WI38 (cell line): ENCODE measurements around the gene SLCO2A1.

Experiments
- H3K4me3 ChIP-seq: 2 replicates; pipeline ENCODE4 v1.5.1; 2011; ENCODE audit warnings: low read depth, mild to moderate bottlenecking, control low read depth, low read length
- TF ChIP-seq, protein P1 (sequence below): IDR thresholded peaks from 2 replicates; pipeline ENCODE4 v1.5.1; 2012; ENCODE audit warnings: low read depth, mild to moderate bottlenecking, control low read depth, low read length

Gene SLCO2A1

DNA sequence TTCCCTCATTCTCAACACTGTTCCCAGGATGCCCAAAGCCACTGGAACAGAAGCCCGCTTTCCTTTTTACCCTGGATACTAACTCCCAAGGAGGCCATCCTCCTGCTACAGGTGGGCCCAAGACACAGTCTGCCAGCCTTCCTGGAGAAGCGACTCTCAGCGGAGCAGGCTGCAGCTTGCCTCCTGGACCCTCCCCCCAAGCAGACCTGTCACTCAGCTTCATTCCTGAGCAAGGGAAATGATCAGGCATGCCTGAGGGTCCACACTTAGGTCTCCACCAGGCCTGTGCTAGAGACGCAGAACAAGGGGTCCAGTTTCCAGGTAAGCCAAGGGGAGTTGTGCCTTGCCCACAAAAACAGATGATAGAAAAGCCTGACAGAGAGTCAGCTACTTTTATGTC, 62.8 kb downstream of the SLCO2A1 start:
- TF ChIP-seq, protein P1, sequence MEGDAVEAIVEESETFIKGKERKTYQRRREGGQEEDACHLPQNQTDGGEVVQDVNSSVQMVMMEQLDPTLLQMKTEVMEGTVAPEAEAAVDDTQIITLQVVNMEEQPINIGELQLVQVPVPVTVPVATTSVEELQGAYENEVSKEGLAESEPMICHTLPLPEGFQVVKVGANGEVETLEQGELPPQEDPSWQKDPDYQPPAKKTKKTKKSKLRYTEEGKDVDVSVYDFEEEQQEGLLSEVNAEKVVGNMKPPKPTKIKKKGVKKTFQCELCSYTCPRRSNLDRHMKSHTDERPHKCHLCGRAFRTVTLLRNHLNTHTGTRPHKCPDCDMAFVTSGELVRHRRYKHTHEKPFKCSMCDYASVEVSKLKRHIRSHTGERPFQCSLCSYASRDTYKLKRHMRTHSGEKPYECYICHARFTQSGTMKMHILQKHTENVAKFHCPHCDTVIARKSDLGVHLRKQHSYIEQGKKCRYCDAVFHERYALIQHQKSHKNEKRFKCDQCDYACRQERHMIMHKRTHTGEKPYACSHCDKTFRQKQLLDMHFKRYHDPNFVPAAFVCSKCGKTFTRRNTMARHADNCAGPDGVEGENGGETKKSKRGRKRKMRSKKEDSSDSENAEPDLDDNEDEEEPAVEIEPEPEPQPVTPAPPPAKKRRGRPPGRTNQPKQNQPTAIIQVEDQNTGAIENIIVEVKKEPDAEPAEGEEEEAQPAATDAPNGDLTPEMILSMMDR, result no peak
- no peak overlapping the region for H3K4me3 ChIP-seq

DNA sequence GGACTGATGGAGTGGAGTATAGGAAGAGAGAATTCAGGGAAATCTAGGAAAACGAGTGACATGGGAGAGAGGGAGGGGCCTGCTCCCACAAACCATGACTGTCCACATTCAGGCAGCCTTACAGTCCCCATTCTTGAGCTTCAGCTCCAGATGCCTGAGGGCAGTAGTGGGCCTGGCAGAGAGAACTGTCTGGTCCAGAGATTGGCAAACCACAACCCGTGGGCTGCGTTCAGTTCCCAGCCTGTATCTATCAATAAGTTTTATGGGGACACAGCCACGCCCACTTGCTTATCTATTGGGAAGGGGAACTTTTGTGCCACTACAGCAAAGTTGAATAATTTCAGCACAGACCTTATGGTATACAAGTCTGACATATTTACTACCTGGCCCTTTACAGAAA, 63.8 kb downstream of the SLCO2A1 start:
- H3K4me3 ChIP-seq, result no peak overlapping the region
- TF ChIP-seq, protein P1, result no peak

DNA sequence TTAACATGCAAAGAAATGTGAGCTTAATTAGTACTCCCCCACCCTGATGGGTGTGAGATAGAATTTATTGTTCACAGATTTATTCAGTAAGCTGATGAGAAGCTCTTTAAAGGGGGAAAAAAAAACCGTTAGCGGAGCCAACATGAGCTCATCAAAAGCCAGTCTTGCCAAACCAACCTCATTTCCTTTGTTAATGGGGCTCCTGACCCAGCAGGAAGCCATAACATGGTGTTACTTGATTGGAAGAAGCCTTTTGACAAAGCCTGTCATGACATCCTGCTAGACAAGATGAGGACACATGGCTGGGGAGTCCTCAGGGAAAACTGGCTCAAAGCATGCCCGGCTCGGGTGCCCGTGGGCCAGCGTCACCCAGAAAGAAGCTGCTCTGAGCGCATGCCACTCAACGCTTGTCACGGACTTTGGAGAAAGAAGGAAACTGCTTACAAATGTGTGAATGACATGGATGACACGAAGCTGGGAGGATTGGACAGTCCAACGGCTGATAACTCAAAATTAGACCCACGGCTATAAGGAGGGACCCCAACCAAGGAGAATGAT, 64.6 kb downstream of the SLCO2A1 start:
- no peak overlapping the region for H3K4me3 ChIP-seq
- TF ChIP-seq, protein P1, result no peak

DNA sequence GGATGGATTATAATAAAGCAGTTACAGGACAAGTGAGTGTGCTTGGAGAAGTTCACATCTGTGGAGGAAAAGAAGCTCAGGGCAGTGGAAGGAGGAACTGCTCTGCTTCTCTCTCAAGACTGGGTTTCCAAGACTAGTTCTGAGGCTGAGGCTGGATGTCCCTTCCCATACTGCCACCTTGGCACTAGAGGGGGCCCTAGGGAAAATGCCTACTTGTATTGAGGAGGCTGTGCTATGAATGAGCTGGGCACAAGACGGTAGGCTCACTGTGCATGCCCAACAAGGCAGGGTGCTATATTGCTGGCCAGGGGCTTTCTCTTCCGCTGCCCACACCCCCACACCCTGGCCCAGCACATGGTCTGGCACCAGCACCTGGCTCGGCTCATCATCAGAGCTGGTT, 65.2 kb downstream of the SLCO2A1 start:
- H3K4me3 ChIP-seq, result no peak overlapping the region
- TF ChIP-seq, protein P1, result no peak

DNA sequence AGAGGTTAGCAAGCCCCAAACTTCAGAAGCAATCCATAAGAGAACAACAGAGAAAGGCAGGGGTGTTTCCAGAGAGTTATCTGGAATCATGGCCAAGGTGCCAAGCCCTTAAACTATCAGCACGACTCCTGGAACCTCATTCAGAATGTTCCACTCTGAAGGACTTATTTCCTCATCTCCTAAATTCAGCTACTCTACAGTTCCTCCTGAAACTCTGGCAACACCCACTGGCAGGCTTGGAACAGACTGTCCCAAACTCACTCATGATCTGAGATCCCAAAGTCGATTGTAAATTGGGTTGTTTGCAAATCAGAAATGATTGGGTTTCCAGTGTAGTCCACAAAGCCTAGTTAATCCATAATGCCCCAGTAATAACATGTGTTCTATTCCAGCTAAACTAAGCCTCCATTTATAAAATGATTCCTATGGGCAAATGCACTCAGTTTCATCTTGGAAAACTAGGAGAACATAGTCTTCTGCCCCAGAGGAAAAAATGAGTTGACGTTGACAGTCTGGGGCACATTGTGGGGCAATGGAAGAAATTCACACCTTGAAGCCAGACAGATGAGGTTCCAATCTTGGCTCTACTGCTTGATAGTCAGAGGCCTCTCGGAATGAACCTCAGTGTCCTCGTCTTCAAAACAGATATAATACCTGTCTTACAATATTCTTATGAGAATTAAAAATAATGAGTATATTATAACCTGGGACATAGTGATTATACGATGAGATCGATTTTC, 65.9 kb downstream of the SLCO2A1 start:
- TF ChIP-seq, protein P1, result no peak
- H3K4me3 ChIP-seq, result no peak overlapping the region

DNA sequence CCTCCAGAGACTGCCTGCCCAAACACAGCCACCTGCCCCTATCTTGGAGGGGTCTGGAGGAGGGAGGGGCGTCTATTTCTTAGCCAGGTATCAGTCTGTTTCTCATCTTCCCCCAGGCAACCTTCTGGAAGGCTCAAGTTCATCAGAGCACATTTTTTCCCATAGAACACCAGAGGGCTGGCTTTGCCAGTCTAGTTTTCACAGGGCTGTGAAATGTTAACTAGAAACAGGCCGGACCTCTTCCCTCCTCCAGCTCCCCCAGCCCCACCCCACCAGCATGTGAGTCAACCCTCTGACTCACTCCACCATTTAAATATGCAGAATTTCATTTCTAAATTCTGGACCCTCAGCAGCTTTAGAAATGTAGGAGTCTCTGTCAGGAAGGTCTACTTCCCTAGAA, 66.9 kb downstream of the SLCO2A1 start:
- TF ChIP-seq, protein P1, result no peak
- no peak overlapping the region for H3K4me3 ChIP-seq

DNA sequence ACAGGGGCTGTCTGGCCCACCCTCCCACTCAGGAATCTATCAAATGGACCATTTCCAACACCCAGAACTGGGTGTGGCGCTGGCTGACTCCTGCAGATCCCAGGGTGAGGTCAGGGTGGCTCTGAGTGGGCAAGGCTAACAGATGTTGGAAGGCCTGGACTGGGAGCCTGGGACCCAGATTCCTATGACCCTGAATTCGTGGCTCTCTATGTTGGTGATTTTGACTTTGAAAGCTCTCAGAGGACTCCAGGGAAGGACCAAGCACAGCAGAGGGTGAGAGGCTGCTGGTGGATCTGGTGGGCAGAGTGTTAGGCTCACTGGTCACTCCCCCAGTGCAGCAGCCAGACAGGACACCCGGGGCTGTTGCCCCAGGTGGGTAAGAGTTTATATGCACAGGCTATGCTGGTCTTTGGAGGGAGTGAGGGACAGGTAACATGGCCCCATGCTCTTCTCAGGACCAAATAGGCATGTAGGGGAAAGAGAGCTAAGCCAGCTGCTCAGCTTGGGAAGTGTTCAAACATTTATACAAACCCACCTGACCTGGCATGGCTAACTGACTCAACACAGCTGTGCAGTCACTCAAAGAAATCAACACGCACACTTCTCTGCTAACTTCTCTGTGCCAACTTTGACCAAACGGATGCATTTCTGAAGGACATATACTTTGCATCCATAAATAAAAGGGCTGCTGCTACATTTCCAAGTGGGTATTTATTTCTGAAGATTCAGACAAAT, 71.5 kb downstream of the SLCO2A1 start:
- H3K4me3 ChIP-seq, result no peak overlapping the region
- TF ChIP-seq, protein P1, result no peak
